Activated CD4-positive, alpha-beta T cell treated with anti-CD3 and anti-CD28 coated beads, Interleukin-2, Interleukin-4, amounts not matched to agents 100 ng/mL and 50 ng/mL, durations not matched to agents 16 hours and 8 hours (primary cell): ENCODE results near the gene ZNF438.
"Not testable (repeated sequence)": the region's sequence is repeated elsewhere in the genome, so short reads cannot be mapped to it uniquely, and the experiment has no call there.

ENCODE experiments used
- DNase-seq: peaks from one replicate; pipeline ENCODE4 v3.0.0-alpha.2; 2020; ENCODE audit warnings: low spot score

ZNF438 gene

GRCh38 chr10:30803892-30804322 lies 227.8 kb downstream of the ZNF438 start:
- no peak for DNase-seq

GRCh38 chr10:30803058-30803457 lies 228.6 kb downstream of the ZNF438 start:
- no peak for DNase-seq

- no peak for DNase-seq
These were observed 231.3 kb downstream of the ZNF438 start for GRCh38 chr10:30800368-30800767.

GRCh38 chr10:30798646-30799185 lies 232.9 kb downstream of the ZNF438 start:
- no peak for DNase-seq

GRCh38 chr10:30795024-30795423 lies 236.6 kb downstream of the ZNF438 start:
- DNase-seq, result not testable (repeated sequence)
